Natural killer cell (primary cell): ENCODE data around the gene RAB9A. TPM values are rescaled to one million over a fixed set of nuclear protein-coding genes. Genes with fewer than 3 reads are reported as not detected.
"Not testable (repeated sequence)": the region's sequence is repeated elsewhere in the genome, so short reads cannot be mapped to it uniquely, and the experiment has no call there.

Source experiments
- ATAC-seq, 3 donors: fragments of 150-1000 bp in 2 of 3; fragments of 200-7000 bp in 1 of 3; cut with Tn5 transposase; 1 replicate in 1 of 3; 2 replicates in 2 of 3; pipeline ENCODE4 v1.10.0; 2021; ENCODE audit warnings: mild to moderate bottlenecking in 2 of 3, moderate library complexity in 2 of 3
- DNase-seq, 2 donors: peaks; one replicate each; pipeline versions ENCODE4 v3.0.0 to v3.0.0-alpha.2; 2013 to 2021; ENCODE audit warnings: mixed read lengths in 1 of 2
- H3K27ac ChIP-seq: one replicate; pipeline ENCODE4 v1.5.1; 2013; ENCODE audit warnings: mild to moderate bottlenecking, low read length
- H3K27me3 ChIP-seq: one replicate; pipeline ENCODE4 v1.6.1; 2013; ENCODE audit warnings: low read length; ENCODE audit not compliant: control insufficient read depth, insufficient read depth
- H3K36me3 ChIP-seq: one replicate; pipeline ENCODE4 v1.6.1; 2013; ENCODE audit warnings: low read length; ENCODE audit not compliant: control insufficient read depth, insufficient read depth
- H3K4me1 ChIP-seq: one replicate; pipeline ENCODE4 v1.6.1; 2013; ENCODE audit warnings: low read length; ENCODE audit not compliant: control insufficient read depth, insufficient read depth
- H3K4me3 ChIP-seq: one replicate; pipeline ENCODE4 v1.5.1; 2013; ENCODE audit warnings: low read length
- H3K9me3 ChIP-seq: one replicate; pipeline ENCODE4 v1.6.1; 2013; ENCODE audit warnings: low read length; ENCODE audit not compliant: control insufficient read depth, insufficient read depth
- H3K27ac Mint-ChIP-seq, 2 donors: one replicate each; pipeline ENCODE4 v1.8.0; 2022; ENCODE audit warnings: mild to moderate bottlenecking in 2 of 2, mixed read lengths in 2 of 2, moderate library complexity in 1 of 2
- H3K27me3 Mint-ChIP-seq, 2 donors: one replicate each; pipeline ENCODE4 v1.8.0; 2022; ENCODE audit warnings: low read depth in 2 of 2, mixed read lengths in 2 of 2
- H3K36me3 Mint-ChIP-seq: one replicate; pipeline ENCODE4 v1.8.0; 2022; ENCODE audit warnings: mixed read lengths
- H3K4me1 Mint-ChIP-seq, 2 donors: one replicate each; pipeline ENCODE4 v1.8.0; 2022; ENCODE audit warnings: mixed read lengths in 2 of 2
- H3K4me3 Mint-ChIP-seq: one replicate; pipeline ENCODE4 v1.8.0; 2022; ENCODE audit warnings: mild to moderate bottlenecking, moderate library complexity, mixed read lengths
- H3K9me3 Mint-ChIP-seq, 2 donors: one replicate each; pipeline ENCODE4 v1.8.0; 2022; ENCODE audit warnings: mixed read lengths in 2 of 2
- WGBS: methylation state at CpG from one replicate; pipeline ENCODE4 v1.1.7; 2013; ENCODE audit warnings: missing lambda C conversion rate; ENCODE audit not compliant: insufficient coverage; 5-methylcytosine and 5-hydroxymethylcytosine counted together
- intact Hi-C: fragments of 100-400 bp; cut with micrococcal nuclease; formaldehyde crosslinking; loops from one replicate; pipeline ENCODE4 v1.14.2; 2022
- total RNA-seq, 4 donors: library from RNA; stranded (reverse); fragments of 120-200 nt in 1 of 4; gene quantifications; one replicate each; pipeline versions ENCODE4 v1.2.3 to v1.2.4, GENCODE V29; 2013 to 2022
- TF ChIP-seq, protein P1 (sequence below): fragments of 200-600 bp; IDR thresholded peaks from one replicate; pipeline ENCODE4 v1.8.0; 2022; ENCODE audit warnings: antibody characterized with exemption

Gene RAB9A
- total RNA-seq, 3 donors from 2014 or later (not counting 1 experiment from before 2014, with no cell fraction given) = 27.0 to 36.9 (median 32.9) TPM

- WGBS = 19% methylated on average over 7 of the region's 8 CpGs
- peak overlapping the region; percentile 70 for H3K27ac ChIP-seq
- Mint-ChIP-seq H3K27me3 (peaks cover 0 to 23% of the 10 kb centered on the region in 2 donors), H3K4me1 (peaks cover 7 to 11% of the 10 kb centered on the region in 2 donors), H3K9me3 (no peaks in the 10 kb centered on the region), H3K36me3 (no peaks in the 10 kb centered on the region), H3K27ac (peak overlapping the region; percentile 58 to 94), H3K4me3 (no peak overlapping the region)
- DNase-seq = peak; percentile 56 to 70
- peaks cover 10% of the 10 kb centered on the region for H3K4me1 ChIP-seq
- TF ChIP-seq, protein P1, sequence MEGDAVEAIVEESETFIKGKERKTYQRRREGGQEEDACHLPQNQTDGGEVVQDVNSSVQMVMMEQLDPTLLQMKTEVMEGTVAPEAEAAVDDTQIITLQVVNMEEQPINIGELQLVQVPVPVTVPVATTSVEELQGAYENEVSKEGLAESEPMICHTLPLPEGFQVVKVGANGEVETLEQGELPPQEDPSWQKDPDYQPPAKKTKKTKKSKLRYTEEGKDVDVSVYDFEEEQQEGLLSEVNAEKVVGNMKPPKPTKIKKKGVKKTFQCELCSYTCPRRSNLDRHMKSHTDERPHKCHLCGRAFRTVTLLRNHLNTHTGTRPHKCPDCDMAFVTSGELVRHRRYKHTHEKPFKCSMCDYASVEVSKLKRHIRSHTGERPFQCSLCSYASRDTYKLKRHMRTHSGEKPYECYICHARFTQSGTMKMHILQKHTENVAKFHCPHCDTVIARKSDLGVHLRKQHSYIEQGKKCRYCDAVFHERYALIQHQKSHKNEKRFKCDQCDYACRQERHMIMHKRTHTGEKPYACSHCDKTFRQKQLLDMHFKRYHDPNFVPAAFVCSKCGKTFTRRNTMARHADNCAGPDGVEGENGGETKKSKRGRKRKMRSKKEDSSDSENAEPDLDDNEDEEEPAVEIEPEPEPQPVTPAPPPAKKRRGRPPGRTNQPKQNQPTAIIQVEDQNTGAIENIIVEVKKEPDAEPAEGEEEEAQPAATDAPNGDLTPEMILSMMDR = no peak
- no peak overlapping the region for H3K4me3 ChIP-seq
- intact Hi-C loops = no loop called here
- no peaks in the 10 kb centered on the region for H3K27me3 ChIP-seq
- H3K36me3 ChIP-seq = no peaks in the 10 kb centered on the region
- peak; percentile 69 to 91 (median 77) for ATAC-seq
- H3K9me3 ChIP-seq = no peaks in the 10 kb centered on the region
Measured at GRCh38 chrX:13647709-13648212, 41.2 kb upstream of the RAB9A start.

GRCh38 chrX:13648336-13648735 lies 40.6 kb upstream of the RAB9A start:
- H3K4me3 Mint-ChIP-seq, H3K9me3 Mint-ChIP-seq, DNase-seq, H3K36me3 ChIP-seq, intact Hi-C loops, H3K27me3 ChIP-seq, H3K36me3 Mint-ChIP-seq, ATAC-seq, H3K9me3 ChIP-seq, H3K4me3 ChIP-seq: not testable (repeated sequence)
- H3K4me1 ChIP-seq = peaks cover 10% of the 10 kb centered on the region
- H3K27ac ChIP-seq = peak overlapping the region; percentile 70
- peak overlapping the region in 1 of 2 donors; percentile 94 for H3K27ac Mint-ChIP-seq
- H3K27me3 Mint-ChIP-seq = peaks cover 0 to 23% of the 10 kb centered on the region in 2 donors
- WGBS = 100% methylated on average over 1 of the region's 2 CpGs
- H3K4me1 Mint-ChIP-seq = peaks cover 9 to 11% of the 10 kb centered on the region in 2 donors

DNA sequence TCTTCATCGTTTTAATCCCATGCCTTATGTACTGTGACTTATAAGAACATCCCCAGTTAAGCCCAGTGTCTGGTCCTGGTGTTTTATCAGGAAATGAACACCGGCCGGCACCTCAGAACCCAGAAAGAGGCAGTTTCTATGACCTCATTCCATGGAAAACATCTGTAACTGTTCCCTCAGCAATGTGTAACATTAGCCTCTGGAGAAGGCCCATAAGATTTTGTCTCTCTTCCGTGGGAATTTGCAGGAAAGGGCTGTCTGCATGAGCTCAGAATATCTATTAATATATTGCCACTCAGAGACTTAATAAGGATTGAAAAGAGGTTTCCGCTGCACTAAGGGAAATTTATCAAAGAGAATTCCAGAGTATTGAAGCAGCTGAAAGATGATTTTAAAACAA lies 39.1 kb upstream of the RAB9A start:
- Histone ChIP-seq H3K4me3 (no peak overlapping the region), H3K4me1 (peaks cover 15% of the 10 kb centered on the region), H3K36me3 (no peaks in the 10 kb centered on the region), H3K9me3 (no peaks in the 10 kb centered on the region), H3K27me3 (no peaks in the 10 kb centered on the region), H3K27ac (no peak overlapping the region)
- Mint-ChIP-seq H3K4me3 (no peak overlapping the region), H3K4me1 (peaks cover 11 to 21% of the 10 kb centered on the region in 2 donors), H3K9me3 (no peaks in the 10 kb centered on the region), H3K27ac (no peak overlapping the region), H3K36me3 (no peaks in the 10 kb centered on the region), H3K27me3 (peaks cover 0 to 23% of the 10 kb centered on the region in 2 donors)
- ATAC-seq (no peak), DNase-seq (no peak)
- intact Hi-C loops = loop anchor here (10.0 kb wide), 2 partner anchors 165 to 1685 kb away; partner anchors contain the start of gene PIGA
- TF ChIP-seq, protein P1 = no peak
- WGBS = 93% methylated on average over 4 of the region's 5 CpGs

DNA sequence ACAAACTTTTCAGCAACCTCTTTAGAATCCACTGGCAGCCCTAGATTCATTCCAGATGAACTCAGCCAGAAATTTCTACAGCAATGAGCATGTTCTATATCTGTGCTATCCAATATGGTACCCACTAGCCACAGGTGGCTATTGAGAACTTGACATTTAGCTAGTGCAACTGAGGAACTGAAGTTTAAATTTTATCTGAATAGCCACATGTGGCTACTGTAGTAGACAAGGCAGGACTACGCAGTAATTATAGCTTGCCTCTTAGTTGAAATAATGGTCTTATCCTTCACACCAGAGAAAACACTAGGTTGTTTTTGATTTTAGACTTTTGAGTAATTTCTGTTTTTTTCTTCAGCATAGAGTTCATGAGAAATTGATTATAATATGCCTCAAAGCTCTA lies 38.6 kb upstream of the RAB9A start:
- Mint-ChIP-seq H3K27me3 (peaks cover 0 to 23% of the 10 kb centered on the region in 2 donors), H3K36me3 (no peaks in the 10 kb centered on the region), H3K27ac (no peak overlapping the region), H3K9me3 (no peaks in the 10 kb centered on the region), H3K4me3 (no peak overlapping the region), H3K4me1 (peaks cover 11 to 26% of the 10 kb centered on the region in 2 donors)
- intact Hi-C loops = loop anchor here (10.0 kb wide), 2 partner anchors 166 to 1684 kb away; partner anchors contain the start of gene PIGA
- Histone ChIP-seq H3K36me3 (no peaks in the 10 kb centered on the region), H3K4me1 (peaks cover 15% of the 10 kb centered on the region), H3K4me3 (no peak overlapping the region), H3K27me3 (no peaks in the 10 kb centered on the region), H3K9me3 (no peaks in the 10 kb centered on the region), H3K27ac (no peak overlapping the region)
- WGBS = no CpG with 5 or more reads among the region's 1 CpG
- DNase-seq = no peak
- ATAC-seq = no peak
- TF ChIP-seq, protein P1 = no peak
